NOMO-1 (cell line): ENCODE measurements around the gene MYO5B.

Experiments
- DNase-seq, 2 experiments: peaks; one replicate each; lab custom pipeline; 2025; ENCODE audit not compliant: unreplicated experiment in 2 of 2; lab: John Stamatoyannopoulos, UW

Gene MYO5B

DNA sequence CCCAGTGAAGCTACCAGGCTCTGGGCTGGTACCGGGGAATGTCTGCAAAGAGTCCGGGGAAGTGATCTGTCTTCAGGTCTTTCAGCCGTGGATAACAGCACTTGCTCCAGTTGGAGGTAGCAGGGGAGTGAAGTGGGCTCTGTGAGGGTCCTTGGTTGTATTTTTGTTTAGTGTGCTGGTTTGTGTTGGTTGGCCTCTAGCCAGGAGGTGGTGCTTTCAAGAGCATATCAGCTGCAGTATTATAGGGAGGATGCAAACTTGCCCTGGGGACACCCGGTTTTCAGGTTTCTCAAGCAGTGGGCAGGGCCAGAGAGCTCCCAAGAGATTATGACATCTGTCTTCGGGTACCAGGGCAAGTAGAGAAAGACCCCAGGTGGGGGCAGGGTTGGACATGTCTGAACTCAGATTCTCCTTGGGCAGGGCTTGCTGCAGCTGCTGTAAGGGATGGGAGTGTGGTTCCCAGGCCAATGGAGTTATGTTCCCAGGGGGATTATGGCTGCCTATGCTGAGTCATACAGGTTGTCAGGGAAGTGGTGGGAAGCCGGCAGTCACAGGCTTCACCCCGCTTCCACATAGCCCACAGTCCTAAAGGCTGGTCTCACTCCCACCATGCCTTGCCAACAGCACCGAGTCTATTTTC is 416.0 kb downstream of the MYO5B start:
- no peak for DNase-seq
